IMR-90 (cell line): ENCODE measurements around the gene CASKIN1. TPM values are rescaled to one million over a fixed set of nuclear protein-coding genes. Genes with fewer than 3 reads are reported as not detected.

Experiments
- ATAC-seq: fragments of 200-7000 bp; cut with Tn5 transposase; 2 replicates; pipeline ENCODE4 v1.9.1; 2020; ENCODE audit warnings: low read depth, mild to moderate bottlenecking, moderate library complexity
- BruUV-seq: library from RNA; stranded (reverse); fragments of 400-500 nt; replicated peaks from 2 replicates; lab custom pipeline; 2021; lab: Mats Ljungman, UMichigan
- CTCF ChIA-PET: fragments of 300-600 bp; formaldehyde crosslinking; extraction: SDS; loops from one replicate; lab custom pipeline; 2021; ENCODE audit warnings: antibody characterized with exemption; lab: Yijun Ruan, JAX
- POLR2A ChIA-PET: fragments of 300-600 bp; sonication (Branson Sonifier 250); formaldehyde crosslinking; loops from one replicate; lab custom pipeline; 2022; ENCODE audit warnings: antibody characterized with exemption; ENCODE audit not compliant: unreplicated experiment; lab: Charles Lee
- DNase-seq: peaks from one replicate; pipeline ENCODE4 v3.0.0; 2013
- H2AFZ ChIP-seq: replicated peaks from 2 replicates; pipeline ENCODE3; 2013; ENCODE audit warnings: low read length, mild to moderate bottlenecking; ENCODE audit not compliant: poor library complexity
- H2AK5ac ChIP-seq: 2 replicates; pipeline ENCODE4 v1.6.1; 2013; ENCODE audit warnings: low read depth, low read length, inconsistent platforms
- H2AK9ac ChIP-seq: replicated peaks from 2 replicates; pipeline ENCODE3; 2013; ENCODE audit warnings: mild to moderate bottlenecking, low read depth, low read length, moderate library complexity; ENCODE audit not compliant: poor library complexity
- H2BK120ac ChIP-seq: 2 replicates; pipeline ENCODE4 v1.6.1; 2013; ENCODE audit warnings: low read depth, low read length, inconsistent platforms
- H2BK15ac ChIP-seq: 3 replicates; pipeline ENCODE4 v1.6.1; 2013; ENCODE audit warnings: low read depth, low read length, inconsistent platforms
- H2BK20ac ChIP-seq: 2 replicates; pipeline ENCODE4 v1.6.1; 2013; ENCODE audit warnings: low read depth, mild to moderate bottlenecking, inconsistent platforms, low read length, moderate library complexity
- H2BK5ac ChIP-seq: 2 replicates; pipeline ENCODE4 v1.6.1; 2013; ENCODE audit warnings: mild to moderate bottlenecking, low read depth, low read length, inconsistent platforms; ENCODE audit not compliant: poor library complexity, severe bottlenecking
- H3K14ac ChIP-seq: replicated peaks from 2 replicates; pipeline ENCODE4 v1.6.1; 2013; ENCODE audit warnings: low read depth, low read length, inconsistent platforms
- H3K18ac ChIP-seq: 2 replicates; pipeline ENCODE4 v1.6.1; 2013; ENCODE audit warnings: low read depth, low read length, control low read depth
- H3K23ac ChIP-seq: 2 replicates; pipeline ENCODE4 v1.6.1; 2013; ENCODE audit warnings: low read depth, low read length, inconsistent platforms
- H3K27ac ChIP-seq: 2 replicates; pipeline ENCODE4 v1.5.1; 2013; ENCODE audit warnings: mild to moderate bottlenecking, control low read depth, low read length; ENCODE audit not compliant: insufficient read depth
- H3K27me3 ChIP-seq: 2 replicates; pipeline ENCODE4 v1.6.1; 2013; ENCODE audit warnings: low read length; ENCODE audit not compliant: control insufficient read depth, insufficient read depth
- H3K36me3 ChIP-seq: 2 replicates; pipeline ENCODE4 v1.6.1; 2013; ENCODE audit warnings: low read length, mixed read lengths; ENCODE audit not compliant: control insufficient read depth, insufficient read depth
- H3K4ac ChIP-seq: 2 replicates; pipeline ENCODE4 v1.6.1; 2013; ENCODE audit warnings: low read depth, low read length, inconsistent platforms
- H3K4me1 ChIP-seq: 2 replicates; pipeline ENCODE4 v1.6.1; 2013; ENCODE audit warnings: low read length, mixed read lengths; ENCODE audit not compliant: control insufficient read depth, insufficient read depth
- H3K4me2 ChIP-seq: 2 replicates; pipeline ENCODE4 v1.6.1; 2013; ENCODE audit warnings: low read depth, mild to moderate bottlenecking, control low read depth, low read length, moderate library complexity
- H3K4me3 ChIP-seq: 2 replicates; pipeline ENCODE4 v1.5.1; 2013; ENCODE audit warnings: low read depth, mild to moderate bottlenecking, control low read depth, low read length, moderate library complexity; ENCODE audit not compliant: insufficient read depth
- H3K56ac ChIP-seq: 2 replicates; pipeline ENCODE4 v1.6.1; 2013; ENCODE audit warnings: low read length, inconsistent platforms; ENCODE audit not compliant: insufficient read depth; ENCODE audit errors: extremely low read depth
- H3K79me1 ChIP-seq, 2 experiments: 2 replicates each; pipeline ENCODE4 v1.6.1; 2013; ENCODE audit warnings: low read length in 2 of 2, inconsistent platforms in 1 of 2, low read depth in 1 of 2
- H3K9ac ChIP-seq: 2 replicates; pipeline ENCODE4 v1.6.1; 2013; ENCODE audit warnings: low read depth, low read length, control low read depth
- H3K9me1 ChIP-seq: 2 replicates; pipeline ENCODE4 v1.6.1; 2013; ENCODE audit warnings: low read length, inconsistent platforms; ENCODE audit not compliant: insufficient read depth
- H3K9me3 ChIP-seq: 2 replicates; pipeline ENCODE4 v1.6.1; 2013; ENCODE audit warnings: low read length; ENCODE audit not compliant: control insufficient read depth, insufficient read depth
- H4K20me1 ChIP-seq: 2 replicates; pipeline ENCODE4 v1.6.1; 2013; ENCODE audit warnings: low read length, inconsistent platforms; ENCODE audit not compliant: insufficient read depth
- H4K5ac ChIP-seq: 2 replicates; pipeline ENCODE4 v1.6.1; 2013; ENCODE audit warnings: mild to moderate bottlenecking, low read depth, low read length, control low read depth
- H4K8ac ChIP-seq, 2 experiments: 2 replicates each; pipeline ENCODE4 v1.6.1; 2013; ENCODE audit warnings: low read depth in 2 of 2, low read length in 2 of 2, control low read depth in 1 of 2, inconsistent platforms in 1 of 2
- H4K91ac ChIP-seq: 2 replicates; pipeline ENCODE4 v1.6.1; 2013; ENCODE audit warnings: low read depth, low read length, inconsistent platforms; ENCODE audit not compliant: insufficient read depth
- CEBPB ChIP-seq: IDR thresholded peaks from 2 replicates; pipeline ENCODE4 v1.6.1; 2012; ENCODE audit warnings: low read depth, low read length, improper control_type of control experiment
- CHD1 ChIP-seq: IDR thresholded peaks from 2 replicates; pipeline ENCODE4 v1.6.1; 2012; ENCODE audit warnings: low read depth, low read length, improper control_type of control experiment
- CTCF ChIP-seq: conservative IDR thresholded peaks from 2 replicates; pipeline ENCODE4 v1.5.1; 2012; ENCODE audit warnings: mild to moderate bottlenecking, low read depth, low read length, improper control_type of control experiment
- ELK1 ChIP-seq: fragments of 150-350 bp; IDR thresholded peaks from 2 replicates; pipeline ENCODE4 v1.6.1; 2016; ENCODE audit warnings: low read depth, mild to moderate bottlenecking, low read length, moderate library complexity, borderline replicate concordance
- MAFK ChIP-seq: IDR thresholded peaks from 2 replicates; pipeline ENCODE4 v1.6.1; 2012; ENCODE audit warnings: low read depth, low read length, improper control_type of control experiment
- MXI1 ChIP-seq: IDR thresholded peaks from 2 replicates; pipeline ENCODE4 v1.6.1; 2012; ENCODE audit warnings: low read depth, mild to moderate bottlenecking, low read length, moderate library complexity, borderline replicate concordance
- POLR2A ChIP-seq: IDR thresholded peaks from 2 replicates; pipeline ENCODE4 v1.6.1; 2012; ENCODE audit warnings: mild to moderate bottlenecking, low read depth, low read length
- RAD21 ChIP-seq: IDR thresholded peaks from 2 replicates; pipeline ENCODE4 v1.6.1; 2012; ENCODE audit warnings: low read length, improper control_type of control experiment
- WGBS, 2 experiments: methylation state at CpG; one replicate each; pipeline versions ENCODE4 v1.1.5 to v1.1.7; 2013; ENCODE audit warnings: missing lambda C conversion rate in 2 of 2; ENCODE audit not compliant: insufficient read length in 1 of 2; ENCODE audit errors: extremely low coverage in 2 of 2; 5-methylcytosine and 5-hydroxymethylcytosine counted together
- dilution Hi-C: fragments of 300-500 bp; cut with HindIII; formaldehyde crosslinking; loops from one replicate; pipeline ENCODE4 v1.14.3; 2018; ENCODE audit warnings: low sequenced_read_pairs; ENCODE audit not compliant: unreplicated experiment
- in situ Hi-C: fragments of 300-500 bp; cut with MboI; formaldehyde crosslinking; loops from 3 replicates; pipeline ENCODE4 v1.14.3; 2019; ENCODE audit warnings: low sequenced_read_pairs, inconsistent platforms, mixed read lengths
- intact Hi-C: fragments of 100-400 bp; cut with micrococcal nuclease; formaldehyde crosslinking; loops from 2 replicates; pipeline ENCODE4 v1.10.0; 2022
- polyA plus RNA-seq, 3 experiments: library from polyadenylated mRNA; depleted of rRNA; stranded (reverse); fragments of >200 nt; gene quantifications; 2 replicates each; pipeline ENCODE4 v1.2.3, GENCODE V29; 2012; ENCODE audit warnings: low replicate concordance in 1 of 3
- total RNA-seq: library from RNA; depleted of rRNA; stranded (reverse); fragments of >200 nt; gene quantifications from 2 replicates; pipeline ENCODE4 v1.2.3, GENCODE V29; 2012

The CASKIN1 gene
- total and polyA plus RNA-seq, 2 of the 4 experiments (the other 2 are of a cell fraction) = 0.05 TPM; not detected in 1

- dilution Hi-C loops = no loop called here
- CTCF ChIA-PET = no interaction called here
These were observed 10.3 kb downstream of the CASKIN1 start for GRCh38 chr16:2186064-2186463.

More at GRCh38 chr16:2186064-2186463, 10.3 kb downstream of the CASKIN1 start:
- ATAC-seq = no peak
- Histone ChIP-seq H2AK5ac (no peak overlapping the region), H2BK15ac (no peak overlapping the region), H3K79me1 (no peaks in the 10 kb centered on the region), H3K9ac (no peak overlapping the region), H4K20me1 (peaks cover 7% of the 10 kb centered on the region; the same call in 1 of the 2 replicates), H2BK20ac (no peak overlapping the region), H2BK120ac (no peak overlapping the region), H3K56ac (no peak overlapping the region), H3K9me1 (peaks cover 3% of the 10 kb centered on the region; the same call in 1 of the 2 replicates), H2BK5ac (no peak overlapping the region), H3K4me2 (no peak overlapping the region), H3K4me3 (no peak overlapping the region), H3K14ac (no peak overlapping the region), H2AFZ (no peak overlapping the region), H3K23ac (no peak overlapping the region), H3K4me1 (no peaks in the 10 kb centered on the region), H3K18ac (no peak overlapping the region), H4K91ac (no peak overlapping the region), H3K4ac (no peak overlapping the region), H4K8ac (no peak overlapping the region), H3K27me3 (no peaks in the 10 kb centered on the region; the same call in 1 of the 2 replicates), H3K36me3 (no peaks in the 10 kb centered on the region), H4K5ac (no peak overlapping the region), H3K9me3 (no peaks in the 10 kb centered on the region), H3K27ac (no peak overlapping the region), H2AK9ac (no peak overlapping the region)
- no peak for DNase-seq
- TF ChIP-seq CEBPB (no peak), MAFK (no peak), POLR2A (no peak), ELK1 (no peak), RAD21 (no peak), MXI1 (no peak), CHD1 (no peak), CTCF (no peak)
- POLR2A ChIA-PET = interaction anchor here (0.8 kb wide), 1 partner anchor 31 kb away, joined by 6 read pairs; the partner anchor contains the start of gene TRAF7
- intact Hi-C loops = no loop called here
- in situ Hi-C loops = no loop called here
- no TSS peak for BruUV-seq
- 81% methylated on average over 10 of the region's 13 CpGs; no CpG with 5 or more reads in 1 of the 2 experiments for WGBS, 2 experiments
